GM18499 (cell line): ENCODE measurements around the gene CDHR2.

Source experiments
- ATAC-seq: cut with Tn5 transposase; IDR thresholded peaks from one replicate; pipeline ENCODE4 v1.9.1; 2021; ENCODE audit warnings: moderate number of reproducible peaks; ENCODE audit not compliant: insufficient read depth, unreplicated experiment

Gene CDHR2

DNA sequence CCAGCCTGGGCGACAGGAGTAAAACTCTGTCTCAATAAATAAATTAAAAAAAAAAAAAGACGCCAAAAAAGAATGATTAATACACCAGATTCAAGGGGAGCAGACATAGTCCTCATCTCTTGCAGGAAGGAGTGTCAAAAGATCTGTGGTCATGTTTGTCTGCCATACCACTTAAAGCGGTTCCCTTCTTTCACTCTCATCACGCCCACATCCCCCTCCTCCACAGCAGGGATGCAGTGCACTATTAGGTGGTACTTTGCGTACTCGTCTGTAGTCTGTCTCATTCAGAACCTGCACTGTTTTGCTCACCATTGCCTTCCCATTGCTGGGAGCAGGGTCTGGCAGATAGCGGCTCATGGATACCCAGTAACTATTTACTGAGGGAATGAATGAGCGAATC is 11.2 kb downstream of the CDHR2 start:
- no peak for ATAC-seq

DNA sequence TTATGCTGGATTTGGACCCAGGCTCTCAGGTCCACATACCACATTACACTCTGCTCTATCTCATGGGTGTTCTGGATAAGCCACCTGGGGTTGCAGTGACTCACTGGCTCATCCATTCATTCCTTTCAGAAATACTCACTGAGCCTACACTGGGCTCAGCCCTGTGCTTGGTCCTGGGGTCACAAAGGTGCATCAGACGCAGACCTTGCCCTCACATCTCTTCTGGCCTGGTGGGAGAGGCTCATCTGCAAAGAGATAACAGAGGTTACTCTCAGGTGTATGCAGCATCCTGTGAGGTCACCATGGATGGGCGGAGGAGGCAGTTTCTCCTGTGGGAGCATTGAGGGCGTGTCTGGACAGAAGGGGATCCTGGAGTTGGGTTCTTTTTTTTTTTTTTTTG is 12.1 kb downstream of the CDHR2 start:
- no peak for ATAC-seq

- ATAC-seq: no peak
These were observed 13.0 kb downstream of the CDHR2 start for GRCh38 chr5:176562189-176562588.

DNA sequence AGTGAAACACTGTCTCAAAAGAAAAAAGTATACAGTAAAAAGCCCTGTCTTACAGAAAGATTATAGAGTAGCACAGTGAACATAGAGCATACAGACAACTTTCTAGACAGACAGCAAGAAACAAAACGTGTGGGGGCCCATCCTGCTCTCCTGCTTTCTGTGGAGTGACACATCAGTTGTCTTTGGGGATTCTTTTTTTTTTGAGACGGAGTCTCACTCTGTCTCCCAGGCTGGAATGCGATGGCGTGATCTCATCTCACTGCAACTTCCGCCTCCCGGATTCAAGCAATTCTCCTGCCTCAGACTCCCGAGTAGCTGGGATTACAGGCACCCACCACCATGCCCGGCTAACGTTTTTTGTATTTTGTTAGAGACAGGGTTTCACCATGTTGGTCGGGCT is 14.9 kb downstream of the CDHR2 start:
- no peak for ATAC-seq

DNA sequence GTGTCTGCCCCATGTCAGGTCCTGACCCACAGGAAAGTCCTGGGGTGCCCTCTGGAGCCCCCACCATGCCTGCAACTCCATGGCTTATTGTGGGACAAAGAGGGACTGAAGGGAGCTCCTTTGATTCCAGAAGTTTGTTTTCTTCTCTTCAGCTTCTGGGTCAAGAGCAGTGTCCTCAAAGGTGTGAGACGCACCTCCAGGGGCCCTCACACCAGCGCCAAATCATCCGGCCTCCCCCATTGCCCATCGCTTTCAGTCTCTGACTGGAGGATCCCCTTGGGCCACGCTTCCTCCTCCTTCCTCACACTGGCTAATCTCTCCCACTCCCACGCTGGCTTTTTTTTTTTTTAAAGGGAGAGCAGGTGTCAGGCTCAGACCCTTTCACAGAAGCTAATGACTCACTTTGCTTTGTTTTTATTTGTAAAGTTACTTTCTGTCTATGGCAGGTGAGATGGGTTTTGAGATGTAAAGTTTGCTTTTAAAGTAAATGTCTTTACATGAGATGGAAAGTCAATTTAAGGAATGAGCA is 16.7 kb downstream of the CDHR2 start:
- no peak for ATAC-seq

DNA sequence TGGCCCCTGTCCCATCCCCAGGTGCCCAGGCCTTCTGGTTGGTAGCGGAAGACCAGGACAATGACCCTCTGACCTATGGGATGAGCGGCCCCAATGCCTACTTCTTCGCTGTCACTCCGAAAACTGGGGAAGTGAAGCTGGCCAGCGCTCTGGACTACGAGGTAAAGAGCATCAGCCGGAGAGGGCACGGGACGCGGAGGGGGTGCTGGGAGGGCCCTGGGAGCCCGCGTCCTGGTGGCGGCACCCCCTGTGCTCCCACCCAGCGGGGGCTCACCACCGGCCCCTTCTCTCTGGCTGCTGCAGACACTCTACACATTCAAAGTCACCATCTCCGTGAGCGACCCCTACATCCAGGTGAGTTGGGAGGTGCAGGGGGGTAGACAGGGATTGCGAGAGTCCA is 19.5 kb downstream of the CDHR2 start:
- ATAC-seq: no peak

DNA sequence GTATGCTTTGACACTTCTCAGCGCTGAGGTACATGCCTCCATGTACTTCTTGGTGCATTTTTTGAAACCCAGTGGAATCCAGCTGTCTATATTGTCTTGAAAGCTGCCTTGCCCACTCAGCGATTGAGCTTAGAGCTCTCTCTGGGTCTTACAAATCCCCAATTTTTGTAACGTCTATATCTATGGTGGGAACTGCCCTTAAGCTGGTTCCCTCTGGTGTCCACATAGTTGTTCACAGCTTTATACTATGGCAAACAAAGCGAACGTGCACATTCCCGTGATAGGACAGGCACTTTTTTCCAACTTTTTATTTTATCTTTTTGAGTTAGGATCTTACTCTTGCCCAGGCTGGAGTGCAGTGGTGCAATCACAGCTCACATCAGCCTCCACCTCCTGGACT is 20.9 kb downstream of the CDHR2 start:
- ATAC-seq: no peak

- no peak for ATAC-seq
These were observed 24.6 kb downstream of the CDHR2 start for GRCh38 chr5:176573564-176574296.

DNA sequence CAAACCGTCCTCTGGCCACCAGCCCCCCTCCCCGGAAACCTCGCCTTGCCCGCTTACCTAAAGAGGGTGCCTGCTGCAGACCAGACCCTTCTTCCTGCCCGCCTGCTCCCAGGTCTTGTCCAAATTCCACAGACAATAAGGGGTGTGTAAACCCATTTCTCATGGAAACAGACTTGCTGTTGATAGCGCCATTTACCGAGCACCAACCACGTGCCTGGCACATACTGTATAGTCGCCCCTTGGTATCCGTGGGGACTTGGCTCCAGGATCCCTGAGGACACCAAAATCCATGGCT is 25.1 kb downstream of the CDHR2 start:
- ATAC-seq: no peak

DNA sequence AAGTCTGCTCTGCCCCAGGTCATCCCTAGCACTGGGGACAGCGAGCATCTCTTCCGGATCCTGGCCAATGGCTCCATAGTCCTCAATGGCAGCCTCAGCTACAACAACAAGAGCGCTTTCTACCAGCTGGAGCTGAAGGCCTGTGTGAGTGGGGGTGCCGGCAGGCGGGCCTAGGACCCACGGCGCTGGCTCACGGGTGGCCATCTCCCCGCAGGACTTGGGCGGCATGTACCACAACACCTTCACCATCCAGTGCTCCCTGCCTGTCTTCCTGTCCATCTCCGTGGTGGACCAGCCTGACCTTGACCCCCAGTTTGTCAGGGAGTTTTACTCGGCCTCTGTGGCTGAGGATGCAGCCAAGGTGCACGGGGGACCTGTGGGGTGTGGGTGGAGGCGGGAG is 25.9 kb downstream of the CDHR2 start:
- no peak for ATAC-seq

DNA sequence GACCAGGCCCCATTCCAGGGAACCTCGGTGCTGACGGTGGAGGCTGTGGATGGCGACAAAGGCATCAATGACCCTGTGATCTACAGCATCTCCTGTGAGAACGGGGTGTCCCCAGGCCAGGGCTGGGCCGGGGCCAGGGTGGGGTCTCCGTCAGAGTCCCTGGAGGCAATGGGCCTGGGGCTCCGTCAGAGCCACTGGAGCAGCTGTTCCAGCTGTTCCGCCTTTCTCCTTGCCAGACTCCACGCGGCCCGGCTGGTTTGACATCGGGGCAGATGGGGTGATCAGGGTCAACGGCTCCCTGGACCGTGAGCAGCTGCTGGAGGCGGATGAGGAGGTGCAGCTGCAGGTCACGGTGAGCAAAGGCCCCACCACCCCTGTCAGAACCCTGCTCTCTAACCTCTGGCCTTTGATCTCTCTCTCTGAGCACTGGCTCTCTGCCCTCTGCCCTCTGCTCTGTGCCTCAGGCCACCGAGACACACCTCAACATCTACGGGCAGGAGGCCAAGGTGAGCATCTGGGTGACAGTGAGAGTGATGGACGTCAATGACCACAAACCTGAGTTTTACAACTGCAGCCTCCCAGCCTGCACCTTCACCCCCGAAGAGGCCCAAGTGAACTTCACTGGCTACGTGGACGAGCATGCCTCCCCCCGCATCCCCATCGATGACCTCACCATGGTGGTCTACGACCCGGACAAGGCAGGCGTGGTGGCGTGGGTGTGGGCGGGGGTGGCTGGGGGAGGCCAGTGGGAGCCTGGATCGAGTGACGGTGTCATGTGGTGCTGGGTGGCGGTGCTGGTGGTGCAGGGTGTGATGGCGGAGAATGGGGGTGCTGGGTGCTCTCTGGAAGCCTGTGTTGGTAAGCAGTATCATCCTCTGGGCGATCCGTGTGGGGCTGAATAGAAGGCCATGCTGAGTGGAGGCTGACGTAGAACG is 26.6 kb downstream of the CDHR2 start:
- ATAC-seq: no peak

DNA sequence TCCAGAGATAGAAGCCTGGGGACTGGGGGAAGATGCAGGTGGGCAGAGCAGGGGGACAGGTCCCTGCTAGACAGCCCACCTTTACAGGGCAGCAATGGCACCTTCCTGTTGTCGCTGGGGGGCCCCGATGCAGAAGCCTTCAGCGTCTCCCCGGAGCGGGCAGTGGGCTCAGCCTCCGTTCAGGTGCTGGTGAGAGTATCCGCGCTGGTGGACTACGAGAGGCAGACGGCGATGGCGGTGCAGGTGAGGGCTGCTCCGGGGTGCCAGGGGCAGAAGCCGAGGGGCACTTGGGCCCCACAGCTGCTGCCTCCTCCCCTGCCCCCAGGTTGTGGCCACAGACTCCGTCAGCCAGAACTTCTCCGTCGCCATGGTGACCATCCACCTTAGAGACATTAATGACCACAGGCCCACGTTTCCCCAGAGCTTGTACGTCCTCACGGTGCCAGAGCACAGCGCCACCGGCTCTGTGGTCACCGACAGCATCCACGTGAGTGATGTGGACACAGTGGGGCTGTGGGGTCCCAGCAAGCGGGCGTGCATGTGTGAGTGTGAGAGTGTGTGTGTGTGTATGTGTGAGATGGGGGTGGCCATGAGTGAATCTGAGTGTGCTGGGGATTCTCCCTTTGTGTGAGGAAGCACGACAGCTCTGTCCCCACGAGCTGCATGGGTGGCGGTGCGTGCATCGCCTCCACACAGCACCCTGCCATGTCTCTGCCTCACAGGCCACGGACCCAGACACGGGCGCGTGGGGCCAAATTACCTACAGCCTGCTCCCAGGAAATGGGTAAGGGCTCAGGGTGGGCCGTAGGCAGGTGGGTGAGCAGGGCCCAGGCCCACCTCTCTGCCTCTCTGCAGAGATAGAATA is 28.4 kb downstream of the CDHR2 start:
- no peak for ATAC-seq

- ATAC-seq: no peak
These were observed 29.3 kb downstream of the CDHR2 start for GRCh38 chr5:176578391-176578808.

DNA sequence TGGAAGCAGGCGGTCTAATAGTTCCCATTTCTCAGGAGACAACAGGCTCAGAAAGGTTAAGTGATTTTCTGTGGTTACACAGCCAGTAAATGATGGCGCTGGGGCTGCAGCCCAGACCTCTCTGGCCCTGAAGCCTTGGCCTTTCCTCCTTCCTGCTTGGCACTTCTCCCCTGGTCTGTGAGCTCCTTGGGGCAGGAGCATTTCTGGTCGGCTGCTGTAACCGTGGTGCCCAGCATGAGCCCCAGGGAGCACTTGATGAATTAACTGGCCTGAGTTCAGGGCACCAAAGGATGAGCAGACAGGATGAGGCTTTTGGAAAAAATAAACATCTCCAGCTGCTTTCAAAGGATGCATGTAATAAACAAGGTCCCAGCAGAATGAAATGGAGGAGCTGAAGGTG is 30.2 kb downstream of the CDHR2 start:
- no peak for ATAC-seq

DNA sequence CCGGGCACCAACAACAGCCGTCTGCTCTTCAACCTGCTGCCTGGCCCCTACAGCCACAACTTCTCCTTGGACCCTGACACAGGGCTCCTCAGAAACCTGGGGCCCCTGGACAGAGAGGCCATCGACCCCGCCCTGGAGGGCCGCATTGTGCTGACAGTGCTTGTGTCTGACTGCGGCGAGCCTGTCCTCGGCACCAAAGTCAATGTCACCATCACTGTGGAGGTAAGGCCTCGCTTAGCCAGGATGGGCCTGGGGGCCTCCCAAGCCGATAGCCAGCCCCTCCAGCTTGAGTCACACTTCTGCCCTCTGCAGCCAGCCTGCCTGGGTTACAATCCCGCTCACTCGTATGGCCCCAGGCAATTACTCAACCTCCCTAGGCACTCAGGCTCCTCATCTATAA is 32.2 kb downstream of the CDHR2 start:
- ATAC-seq: no peak

DNA sequence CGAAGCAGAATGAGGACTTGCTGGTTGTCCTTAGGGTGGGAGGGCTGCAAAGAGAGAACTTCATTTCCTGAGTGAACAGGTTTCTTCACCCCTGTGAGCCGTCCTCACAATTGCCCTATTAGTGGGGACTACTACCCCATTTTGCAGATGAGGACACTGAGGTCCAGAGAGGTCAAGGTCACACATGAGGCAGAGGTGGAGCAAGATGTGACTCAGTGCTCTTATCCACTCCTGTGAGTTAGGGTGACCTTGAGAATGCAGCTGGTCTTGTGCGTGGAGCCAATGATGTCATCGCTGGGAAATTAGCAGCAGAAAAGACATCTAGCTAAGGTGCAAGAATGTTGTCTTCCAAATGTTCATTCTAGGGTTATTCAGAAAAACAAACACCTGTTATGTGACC is 33.9 kb downstream of the CDHR2 start:
- ATAC-seq: no peak

GRCh38 chr5:176587398-176587797 is 38.3 kb downstream of the CDHR2 start:
- ATAC-seq: no peak

- ATAC-seq: no peak
These were observed 39.2 kb downstream of the CDHR2 start for GRCh38 chr5:176588297-176588696.

- ATAC-seq: no peak
These were observed 40.1 kb downstream of the CDHR2 start for GRCh38 chr5:176589039-176589769.
